Lung (tissue), 12 donors: ENCODE results near the gene CDC16. TPM values are rescaled to one million over a fixed set of nuclear protein-coding genes. Genes with fewer than 3 reads are reported as not detected.

Experiments used
- ATAC-seq: fragments of 200-7000 bp; cut with Tn5 transposase; one replicate; pipeline ENCODE4 v1.9.1; 2020; ENCODE audit warnings: moderate number of reproducible peaks; ENCODE audit not compliant: insufficient read depth, low FRiP score
- DNase-seq, 3 donors: peaks; one replicate each; pipeline ENCODE4 v3.0.0-alpha.2; 2013 to 2017
- H3K27ac ChIP-seq, 2 donors: one replicate each; pipeline ENCODE4 v1.5.1; 2013; ENCODE audit warnings: mild to moderate bottlenecking in 2 of 2, moderate library complexity in 2 of 2, control low read depth in 1 of 2, inconsistent platforms in 1 of 2, low read depth in 1 of 2, low read length in 1 of 2
- H3K27me3 ChIP-seq, 3 donors: one replicate each; pipeline ENCODE4 v1.5.1; 2013; ENCODE audit warnings: low read length in 2 of 3; ENCODE audit not compliant: control insufficient read depth in 3 of 3, insufficient read depth in 3 of 3
- H3K36me3 ChIP-seq, 4 donors: one replicate each; pipeline ENCODE4 v1.5.1; 2013; ENCODE audit warnings: low read length in 4 of 4, mild to moderate bottlenecking in 1 of 4, moderate library complexity in 1 of 4; ENCODE audit not compliant: control insufficient read depth in 4 of 4, insufficient read depth in 4 of 4
- H3K4me1 ChIP-seq, 5 donors: one replicate each; pipeline ENCODE4 v1.5.1; 2013; ENCODE audit warnings: low read length in 5 of 5, mild to moderate bottlenecking in 2 of 5, moderate library complexity in 1 of 5; ENCODE audit not compliant: control insufficient read depth in 5 of 5, insufficient read depth in 5 of 5
- H3K4me3 ChIP-seq: one replicate; pipeline ENCODE4 v1.5.1; 2013; ENCODE audit warnings: mild to moderate bottlenecking, control low read depth, moderate library complexity
- H3K9ac ChIP-seq, 2 donors: one replicate each; pipeline ENCODE4 v1.5.1; 2013; ENCODE audit warnings: low read length in 2 of 2, control low read depth in 1 of 2; ENCODE audit not compliant: insufficient read depth in 1 of 2
- H3K9me3 ChIP-seq, 4 donors: one replicate each; pipeline ENCODE4 v1.5.1; 2013; ENCODE audit warnings: low read length in 3 of 4, mild to moderate bottlenecking in 1 of 4, moderate library complexity in 1 of 4; ENCODE audit not compliant: control insufficient read depth in 4 of 4, insufficient read depth in 3 of 4
- WGBS, 2 donors: extraction: QIAGEN DNeasy Blood & Tissue Kit; methylation state at CpG; one replicate each; pipeline ENCODE4 v1.1.7; 2013; 5-methylcytosine and 5-hydroxymethylcytosine counted together
- polyA plus RNA-seq, 2 donors: library from polyadenylated mRNA; stranded (reverse); fragments of 200-250 nt; gene quantifications; one replicate each; pipeline ENCODE4 v1.2.1, GENCODE V29; 2013
- total RNA-seq, 2 donors: library from RNA; depleted of rRNA in 1 of 2; stranded (reverse); fragments of >200 nt in 1 of 2; gene quantifications; one replicate each; pipeline ENCODE4 v1.2.1, GENCODE V29; 2014 to 2021
- TF ChIP-seq, protein P1 (sequence below): IDR thresholded peaks from 2 replicates; pipeline ENCODE4 v1.5.1; 2012; ENCODE audit warnings: mild to moderate bottlenecking; ENCODE audit errors: control extremely low read depth, extremely low read depth
- donor health status: control.
- donor health status: control.
- donor health status: Bipolar disorder and iron deficiency.
- donor health status: healthy.
- donor health status: DM: yes; HTN: yes; CAD: no.

The CDC16 gene
- total and polyA plus RNA-seq, 4 donors, result 34.3 to 123 (median 59.0) TPM

GRCh38 chr13:114309086-114309485, 74.4 kb downstream of the CDC16 start:
- H3K27ac ChIP-seq, result no peak overlapping the region
- no peaks in the 10 kb centered on the region for H3K9me3 ChIP-seq
- H3K4me1 ChIP-seq, result no peaks in the 10 kb centered on the region
- WGBS, 2 donors, result 98% methylated on average over 2 of the region's 2 CpGs
- TF ChIP-seq, protein P1, sequence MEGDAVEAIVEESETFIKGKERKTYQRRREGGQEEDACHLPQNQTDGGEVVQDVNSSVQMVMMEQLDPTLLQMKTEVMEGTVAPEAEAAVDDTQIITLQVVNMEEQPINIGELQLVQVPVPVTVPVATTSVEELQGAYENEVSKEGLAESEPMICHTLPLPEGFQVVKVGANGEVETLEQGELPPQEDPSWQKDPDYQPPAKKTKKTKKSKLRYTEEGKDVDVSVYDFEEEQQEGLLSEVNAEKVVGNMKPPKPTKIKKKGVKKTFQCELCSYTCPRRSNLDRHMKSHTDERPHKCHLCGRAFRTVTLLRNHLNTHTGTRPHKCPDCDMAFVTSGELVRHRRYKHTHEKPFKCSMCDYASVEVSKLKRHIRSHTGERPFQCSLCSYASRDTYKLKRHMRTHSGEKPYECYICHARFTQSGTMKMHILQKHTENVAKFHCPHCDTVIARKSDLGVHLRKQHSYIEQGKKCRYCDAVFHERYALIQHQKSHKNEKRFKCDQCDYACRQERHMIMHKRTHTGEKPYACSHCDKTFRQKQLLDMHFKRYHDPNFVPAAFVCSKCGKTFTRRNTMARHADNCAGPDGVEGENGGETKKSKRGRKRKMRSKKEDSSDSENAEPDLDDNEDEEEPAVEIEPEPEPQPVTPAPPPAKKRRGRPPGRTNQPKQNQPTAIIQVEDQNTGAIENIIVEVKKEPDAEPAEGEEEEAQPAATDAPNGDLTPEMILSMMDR, result no peak
- no peaks in the 10 kb centered on the region for H3K27me3 ChIP-seq
- DNase-seq (no peak), ATAC-seq (no peak)
- H3K36me3 ChIP-seq, result peaks cover 3 to 12% (median 7%) of the 10 kb centered on the region in 4 donors
- no peak overlapping the region for H3K9ac ChIP-seq
- H3K4me3 ChIP-seq, result no peak overlapping the region

DNA sequence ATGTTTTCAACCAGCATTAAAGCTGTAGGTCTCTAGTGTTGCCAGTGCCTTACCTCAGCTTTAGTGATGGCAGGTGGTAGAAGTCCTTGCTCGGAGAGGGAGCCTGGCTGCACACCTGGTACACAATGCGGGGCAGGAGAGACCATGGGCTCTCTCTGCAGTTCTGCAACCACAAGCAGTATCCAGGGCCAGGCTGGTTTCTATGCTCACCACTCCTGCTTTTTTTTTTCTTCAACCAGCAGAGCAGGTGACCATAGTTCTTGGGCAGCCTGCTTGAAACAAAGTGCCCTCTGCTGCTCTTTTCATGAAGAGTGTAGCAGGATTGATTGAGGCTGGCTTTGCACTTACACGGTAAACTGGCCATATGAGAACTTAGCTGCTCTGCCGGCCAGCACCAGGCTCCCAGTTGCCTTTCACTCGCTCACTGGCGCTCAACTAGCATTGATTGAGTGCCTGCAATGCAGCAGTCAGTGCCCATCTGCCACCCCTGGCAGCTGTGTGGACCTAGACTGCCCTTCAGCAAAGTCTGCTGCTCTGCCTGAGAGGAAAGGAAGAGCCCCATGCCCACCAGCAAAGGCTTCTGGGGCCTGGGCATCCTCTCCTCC, 75.2 kb downstream of the CDC16 start:
- Histone ChIP-seq H3K9ac (no peak overlapping the region), H3K27me3 (no peaks in the 10 kb centered on the region), H3K4me3 (no peak overlapping the region), H3K36me3 (peaks cover 0 to 11% (median 5%) of the 10 kb centered on the region in 4 donors), H3K4me1 (peaks cover 0 to 1% (median 0%) of the 10 kb centered on the region in 5 donors), H3K9me3 (no peaks in the 10 kb centered on the region), H3K27ac (no peak overlapping the region)
- 76 to 87% methylated on average over 6 of the region's 6 CpGs for WGBS, 2 donors
- DNase-seq (peak in 1 of 3 donors; percentile 18), ATAC-seq (no peak)
- TF ChIP-seq, protein P1, result no peak

DNA sequence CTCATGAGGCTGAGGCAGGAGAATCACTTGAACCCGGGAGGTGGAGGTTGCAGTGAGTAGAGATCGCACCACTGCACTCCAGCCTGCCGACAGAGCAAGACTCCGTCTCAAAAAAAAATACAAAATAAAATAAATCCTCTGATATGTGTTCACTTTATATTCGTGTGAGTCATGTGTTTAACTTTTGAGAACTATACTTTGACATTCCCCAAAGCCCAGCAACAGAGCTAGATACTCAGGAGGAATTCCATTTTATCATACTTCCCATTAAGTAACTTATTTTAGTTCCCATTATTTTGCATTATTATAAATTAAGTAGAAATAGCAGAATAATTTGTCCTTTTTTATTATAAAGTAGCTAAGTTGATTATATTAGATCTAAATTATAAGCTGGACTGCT, 76.3 kb downstream of the CDC16 start:
- ATAC-seq (no peak), DNase-seq (no peak)
- H3K4me1 ChIP-seq, result peaks cover 0 to 10% (median 5%) of the 10 kb centered on the region in 5 donors
- TF ChIP-seq, protein P1, result no peak
- peaks cover 0 to 8% (median 3%) of the 10 kb centered on the region in 4 donors for H3K36me3 ChIP-seq
- no peaks in the 10 kb centered on the region for H3K27me3 ChIP-seq
- no peak overlapping the region for H3K4me3 ChIP-seq
- no peak overlapping the region for H3K27ac ChIP-seq
- WGBS, 2 donors, result 88 to 89% methylated on average over 5 of the region's 5 CpGs
- no peak overlapping the region for H3K9ac ChIP-seq
- no peaks in the 10 kb centered on the region for H3K9me3 ChIP-seq

- Histone ChIP-seq H3K9me3 (no peaks in the 10 kb centered on the region), H3K27ac (no peak overlapping the region), H3K9ac (no peak overlapping the region), H3K4me1 (peaks cover 0 to 11% (median 5%) of the 10 kb centered on the region in 5 donors), H3K4me3 (no peak overlapping the region), H3K36me3 (peaks cover 0 to 7% (median 3%) of the 10 kb centered on the region in 4 donors), H3K27me3 (no peaks in the 10 kb centered on the region)
- no peak for DNase-seq
- TF ChIP-seq, protein P1, result no peak
- ATAC-seq, result no peak
Observed at GRCh38 chr13:114311387-114311786, 76.7 kb downstream of the CDC16 start.
